Stimulated activated CD8-positive, alpha-beta memory T cell treated with anti-CD3 and anti-CD28 coated beads, Interleukin-4, amount 100 ng/mL, for 24 hours (primary cell): Measurements from ENCODE around the gene SYNPO.
A peak's percentile ranks its signal among the peaks of the same experiment; 100 is the strongest.

Experiments used
- DNase-seq: peaks from one replicate; pipeline ENCODE4 v3.0.0-alpha.2; 2020; ENCODE audit warnings: low read depth

The SYNPO gene

DNA sequence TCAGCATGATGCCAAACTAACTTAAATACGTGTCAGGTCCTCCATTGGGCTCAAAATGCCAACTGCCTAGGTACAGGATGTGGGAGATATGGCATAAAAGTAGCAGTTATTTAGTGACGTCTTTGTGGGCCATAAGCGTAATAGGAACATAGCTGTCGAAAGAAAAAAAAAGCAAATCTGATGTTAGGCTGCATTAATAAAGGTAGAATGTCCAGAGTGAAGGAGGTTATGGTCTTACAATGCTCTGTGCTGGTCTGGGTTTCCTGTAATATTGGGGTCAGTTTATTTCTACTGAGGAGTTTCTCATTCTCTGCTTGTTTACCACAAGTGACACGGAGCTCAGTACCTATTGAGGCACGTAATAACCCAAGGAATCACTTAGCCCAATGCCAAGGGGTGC, 33.4 kb upstream of the SYNPO start:
- DNase-seq: no peak

DNA sequence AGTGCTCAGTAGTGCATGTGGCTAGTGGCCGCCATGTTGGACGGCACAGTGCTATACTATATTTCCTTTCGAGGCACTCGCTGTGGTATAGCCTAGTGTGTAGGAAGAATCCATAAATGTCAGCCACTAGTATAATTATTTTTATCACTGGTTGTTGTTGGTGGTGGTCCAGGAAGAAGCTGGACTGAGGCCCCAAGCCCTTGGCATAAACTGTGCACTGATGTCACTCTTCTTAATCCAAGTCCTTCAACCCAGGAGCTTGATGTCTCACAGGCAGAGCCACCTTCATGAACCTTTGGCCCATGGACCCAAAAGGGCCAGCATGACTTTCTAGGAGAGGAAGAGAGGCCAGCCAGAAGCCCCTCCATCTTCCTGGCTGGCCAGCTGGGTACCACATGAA, 32.5 kb upstream of the SYNPO start:
- DNase-seq: no peak

DNA sequence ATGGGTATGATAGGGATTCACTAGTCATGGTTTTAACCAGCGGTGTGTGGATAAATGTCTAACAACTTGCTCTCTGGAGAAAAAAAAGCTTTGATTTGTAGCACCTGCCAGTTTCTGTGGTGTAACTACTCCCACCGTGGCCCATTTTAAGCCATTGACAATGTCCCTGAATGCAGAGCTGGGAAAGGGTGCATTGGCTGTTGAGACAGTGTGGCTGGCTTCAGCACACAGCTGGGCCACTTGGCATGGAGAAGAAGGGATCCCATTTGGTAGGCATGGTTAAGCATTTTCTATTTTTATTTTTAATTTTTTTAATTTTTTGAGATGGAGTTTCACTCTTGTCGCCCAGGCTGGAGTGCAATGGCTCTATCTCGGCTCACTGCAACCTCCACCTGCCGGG, 31.5 kb upstream of the SYNPO start:
- no peak for DNase-seq

DNA sequence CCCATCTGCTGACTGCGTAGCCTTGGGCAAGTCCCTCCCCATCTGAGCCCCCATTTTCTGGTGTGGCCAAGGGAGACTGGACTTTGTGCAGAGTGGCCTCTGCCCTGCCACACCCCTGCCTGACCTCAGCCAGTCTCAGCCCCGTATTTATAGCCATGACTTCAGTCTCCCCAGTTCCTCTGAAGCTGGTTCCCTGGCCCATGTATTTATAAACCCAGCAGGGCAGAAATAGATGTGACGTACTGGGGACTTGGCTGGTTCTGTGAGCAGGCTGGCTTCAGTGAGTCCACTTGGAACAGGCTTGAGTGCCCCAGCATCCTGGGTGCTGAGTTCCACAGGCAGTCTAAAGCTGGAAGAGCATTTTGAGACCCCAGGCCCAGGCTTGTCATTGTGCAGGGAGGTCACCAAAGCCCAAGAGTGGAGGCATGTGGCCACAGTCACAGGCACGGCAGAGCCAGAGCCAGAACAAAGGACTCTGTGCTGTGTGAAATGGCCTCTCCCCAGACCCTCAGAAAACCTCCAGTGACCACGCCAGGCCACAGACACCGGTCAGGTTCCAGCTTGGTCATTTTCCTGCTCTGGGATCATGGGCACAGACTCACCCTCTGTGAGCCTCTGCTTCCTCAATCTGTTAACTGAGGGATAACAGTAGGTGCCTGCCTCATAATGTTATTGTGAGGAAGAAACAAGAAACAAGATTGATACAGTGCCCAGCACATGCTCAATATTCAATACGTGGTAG, 30.4 kb upstream of the SYNPO start:
- DNase-seq: no peak

DNA sequence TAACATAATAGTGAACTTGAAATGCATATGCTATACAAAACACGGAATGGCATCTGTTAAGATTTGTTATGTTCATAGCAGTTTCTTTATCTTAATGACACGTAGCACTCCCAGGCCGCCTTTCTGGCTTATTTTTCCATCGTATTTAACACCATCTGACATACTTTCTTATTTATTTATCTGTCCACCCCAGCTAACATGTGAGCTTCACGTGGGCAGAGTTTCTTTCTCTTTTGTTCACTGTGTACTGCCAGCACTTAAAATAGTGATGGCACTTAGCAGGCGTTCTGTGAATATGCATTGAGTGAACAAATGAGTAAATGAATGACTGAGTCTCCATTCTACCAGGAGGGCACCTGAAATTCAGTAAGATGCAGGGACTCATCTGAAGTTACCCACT, 29.4 kb upstream of the SYNPO start:
- DNase-seq: no peak

DNA sequence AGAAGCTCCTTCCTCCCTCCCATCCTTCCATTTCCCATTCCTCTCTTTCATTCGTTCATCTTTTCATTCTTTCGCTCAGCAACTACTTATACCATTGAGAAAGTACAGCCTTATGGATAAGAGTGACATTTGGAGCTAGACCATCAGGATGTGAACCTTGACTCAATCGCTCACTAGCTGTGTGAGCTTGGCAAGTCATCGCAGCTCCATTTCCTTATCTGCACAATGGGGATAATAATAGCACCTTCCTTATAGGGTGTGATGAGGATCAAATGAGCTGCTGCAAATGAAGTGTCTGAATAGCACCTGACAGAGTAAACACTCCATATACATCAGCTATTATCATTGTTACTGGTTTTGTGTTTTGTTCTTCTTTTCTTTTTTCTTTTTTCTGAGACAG, 28.1 kb upstream of the SYNPO start:
- no peak for DNase-seq

DNA sequence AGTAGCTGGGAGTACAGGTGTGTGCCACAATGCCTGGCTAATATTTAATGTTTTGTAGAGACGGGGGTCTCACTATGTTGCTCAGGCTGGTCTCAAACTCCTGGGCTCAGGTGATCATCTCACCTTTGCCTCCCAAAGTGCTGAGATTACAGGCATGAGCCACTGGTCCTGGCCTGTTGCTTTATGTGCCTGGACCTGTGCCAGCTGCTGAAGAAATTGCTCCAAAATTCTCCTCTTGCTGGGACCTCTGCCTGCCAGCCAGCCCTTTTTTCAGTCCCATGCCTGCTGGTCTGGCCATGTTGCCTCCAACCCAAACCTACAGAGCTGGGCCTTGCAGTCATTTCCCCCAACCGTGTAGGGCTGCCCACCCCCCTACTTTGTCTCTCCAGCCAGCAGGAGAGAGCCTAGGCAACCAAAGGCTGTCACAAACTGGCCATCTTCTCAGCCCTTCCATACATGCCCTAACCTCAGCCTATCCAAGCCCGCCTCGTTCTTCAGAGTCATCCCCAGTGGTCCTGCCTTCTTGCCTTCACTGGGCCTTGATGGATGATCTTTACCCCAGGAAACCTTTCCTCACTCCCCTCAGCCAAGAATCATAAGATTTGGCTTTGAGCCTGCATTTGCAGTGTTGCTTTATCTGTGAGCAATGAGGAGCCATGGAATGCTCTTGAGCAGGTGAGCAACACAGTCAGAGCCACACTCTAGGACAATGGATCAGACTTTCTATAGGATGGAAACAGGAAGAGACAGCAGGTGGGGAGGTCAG, 27.4 kb upstream of the SYNPO start:
- DNase-seq: no peak

DNA sequence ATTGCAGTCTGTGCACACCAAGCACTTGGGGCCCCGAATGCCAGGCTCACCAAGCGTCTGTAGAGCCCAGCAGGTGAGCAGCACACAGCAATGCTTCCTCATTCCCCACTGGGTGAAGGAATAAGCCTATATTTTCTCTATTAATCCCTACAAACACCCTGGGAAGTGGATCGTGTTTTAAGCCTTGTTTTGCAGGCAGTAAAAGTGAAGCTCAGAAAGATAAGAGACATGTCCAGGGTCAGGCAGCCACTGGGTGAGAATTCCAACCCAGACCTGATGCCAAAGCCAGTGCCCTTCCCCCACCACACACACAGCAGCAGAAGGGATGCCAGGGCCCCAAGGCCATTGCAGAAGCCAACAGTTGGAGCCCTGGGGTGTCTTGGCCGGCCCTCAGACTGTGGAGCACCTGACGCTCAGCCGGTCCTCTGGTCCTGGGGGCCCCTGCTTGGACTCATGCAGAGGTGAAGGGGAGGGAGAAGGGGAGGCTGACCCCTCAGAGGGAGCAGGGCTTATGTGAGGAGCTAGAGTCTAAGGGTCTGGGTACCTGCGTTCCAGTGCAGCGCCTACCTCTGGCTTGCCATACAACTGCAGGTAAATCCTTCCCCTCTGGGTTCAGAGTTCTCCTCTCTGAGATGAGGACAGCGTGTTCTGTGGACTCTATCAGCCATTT, 26.3 kb upstream of the SYNPO start:
- no peak for DNase-seq

DNA sequence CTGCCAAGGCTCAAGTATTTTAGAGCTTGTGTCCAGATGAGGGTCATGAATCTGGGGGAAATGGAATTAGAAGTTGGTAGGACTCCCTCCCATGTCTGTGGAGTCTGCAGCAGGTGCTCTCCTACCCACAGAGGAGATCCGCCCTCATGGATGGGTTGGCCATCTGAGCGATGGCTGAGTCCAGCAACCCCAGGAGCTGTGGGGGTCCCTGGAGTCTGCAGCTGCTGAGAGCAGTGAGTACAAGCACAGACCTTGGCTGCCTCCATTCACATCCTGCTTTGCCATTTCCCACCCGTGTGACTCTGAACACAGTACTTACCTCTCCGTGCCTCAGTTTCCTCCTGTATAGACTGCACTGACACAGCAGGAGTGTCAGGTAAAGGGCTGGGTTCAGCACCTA, 25.8 kb upstream of the SYNPO start:
- no peak for DNase-seq

DNA sequence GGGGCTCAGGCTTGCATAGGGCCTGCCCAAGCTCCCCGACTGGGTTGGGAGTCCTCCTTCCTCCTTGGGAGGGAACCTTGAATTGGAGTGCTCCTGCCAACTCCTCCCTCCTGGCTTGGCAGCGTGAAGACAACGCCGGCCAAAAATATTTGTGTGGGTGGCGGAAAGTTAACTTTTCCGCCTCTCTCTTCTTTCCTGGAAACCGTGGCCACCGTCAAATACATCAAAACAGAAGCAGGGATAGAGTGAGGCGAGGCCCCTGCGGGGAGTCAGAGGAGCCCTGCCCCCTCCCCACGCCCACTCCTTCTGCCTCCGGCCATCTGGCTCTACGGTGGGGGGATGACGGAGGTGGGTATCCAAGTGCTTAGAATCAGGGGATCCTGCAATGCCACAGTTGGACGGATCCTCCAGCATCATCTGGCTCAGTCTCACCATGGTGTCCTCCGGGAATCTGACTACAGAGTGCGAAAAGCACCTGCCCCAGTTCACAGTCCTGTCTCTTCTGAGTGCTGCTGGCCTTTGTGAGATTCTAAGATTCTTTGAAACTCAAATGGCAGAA, 25.2 kb upstream of the SYNPO start:
- no peak for DNase-seq

DNA sequence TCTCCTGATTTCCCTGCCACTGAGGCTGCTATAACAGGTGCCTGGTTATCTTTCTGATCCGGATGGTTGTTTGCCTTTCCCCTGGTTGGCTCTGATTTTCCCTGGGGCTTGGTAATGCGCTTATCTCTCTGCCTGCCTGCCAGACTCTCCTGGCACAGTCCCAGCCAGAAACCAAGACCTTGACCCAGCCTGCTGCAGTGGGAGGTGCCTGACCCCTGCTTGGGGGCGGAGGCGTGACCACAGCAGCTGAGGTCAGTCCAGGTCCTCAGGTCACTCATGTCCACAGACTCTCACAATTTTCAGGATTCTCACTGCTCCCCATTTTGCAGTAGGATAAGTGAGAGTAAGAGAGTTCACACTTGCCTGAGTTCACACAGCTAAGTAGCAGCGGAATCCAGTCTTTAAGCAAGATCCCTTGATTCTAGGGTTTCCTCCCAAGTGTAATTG, 24.4 kb upstream of the SYNPO start:
- DNase-seq: no peak

DNA sequence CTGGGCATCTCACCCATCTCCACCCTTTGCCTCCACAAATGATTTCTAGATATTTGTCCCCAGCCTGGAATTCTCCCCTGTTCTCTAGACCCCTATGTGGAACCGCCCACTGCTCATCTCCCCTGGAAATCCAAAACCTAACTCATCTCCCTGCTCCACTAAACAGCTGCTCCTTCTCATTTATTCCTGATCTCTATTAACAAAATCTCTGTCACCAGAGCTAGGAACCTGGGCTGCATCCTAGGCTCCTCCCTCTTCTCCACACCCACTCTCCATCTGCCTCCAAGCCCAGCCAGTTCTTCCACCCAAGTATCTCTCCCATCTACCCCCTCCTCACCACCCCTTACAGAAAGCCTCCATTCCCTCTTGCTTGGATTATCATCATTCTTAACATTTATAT, 24.0 kb upstream of the SYNPO start:
- no peak for DNase-seq

DNA sequence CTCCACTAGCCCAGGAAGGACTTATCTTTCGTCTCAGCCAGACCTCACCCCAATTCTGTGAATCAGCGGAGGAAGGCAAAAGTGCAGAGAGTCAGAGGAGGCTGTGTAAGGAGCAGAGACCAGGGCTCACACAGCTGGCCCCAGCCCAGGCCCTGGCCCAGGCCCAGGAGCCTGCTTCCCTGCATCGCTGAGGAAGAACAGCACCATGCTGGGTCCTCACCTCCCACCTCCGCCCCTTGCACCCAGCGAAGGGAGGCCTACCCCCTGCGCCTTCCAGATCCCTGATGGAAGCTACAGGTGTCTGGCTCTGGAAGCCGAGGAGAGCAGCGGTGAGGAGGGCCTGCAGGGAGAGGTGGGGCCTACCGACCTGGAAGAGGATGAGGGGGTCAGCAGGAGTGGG, 22.3 kb upstream of the SYNPO start:
- no peak for DNase-seq

DNA sequence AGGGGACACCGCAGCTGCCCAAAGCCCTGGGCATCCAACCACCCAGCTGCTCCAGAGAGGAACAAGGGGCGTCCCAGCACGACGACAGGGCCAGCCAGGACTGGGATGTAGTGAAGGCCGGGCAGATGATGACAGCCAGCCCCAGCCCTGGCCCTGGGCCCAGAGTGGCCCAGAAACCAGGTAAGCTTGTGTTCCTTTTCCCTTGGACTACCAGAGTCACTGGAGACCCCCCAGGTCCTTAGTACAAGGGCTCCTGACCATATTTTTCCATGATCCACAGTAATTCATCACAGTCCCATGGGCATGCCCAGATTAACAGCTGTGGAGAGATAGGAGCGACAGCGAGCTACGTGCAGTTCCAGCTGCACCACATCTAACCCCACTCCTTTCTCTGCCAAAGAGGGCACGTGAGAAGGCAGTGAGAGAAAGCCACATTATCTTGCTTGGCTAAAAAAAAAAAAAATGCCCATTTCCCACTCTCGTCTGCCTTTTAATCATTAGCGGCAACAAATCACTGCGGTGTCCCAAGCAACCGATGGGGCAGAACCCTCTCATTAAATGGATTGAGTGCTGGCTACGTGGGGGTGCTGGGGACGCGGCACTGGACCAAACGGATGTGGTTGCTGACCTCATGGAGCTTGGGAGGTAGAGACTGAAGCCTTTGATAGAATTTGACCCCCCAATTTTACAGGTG, 21.7 kb upstream of the SYNPO start:
- DNase-seq: no peak

DNA sequence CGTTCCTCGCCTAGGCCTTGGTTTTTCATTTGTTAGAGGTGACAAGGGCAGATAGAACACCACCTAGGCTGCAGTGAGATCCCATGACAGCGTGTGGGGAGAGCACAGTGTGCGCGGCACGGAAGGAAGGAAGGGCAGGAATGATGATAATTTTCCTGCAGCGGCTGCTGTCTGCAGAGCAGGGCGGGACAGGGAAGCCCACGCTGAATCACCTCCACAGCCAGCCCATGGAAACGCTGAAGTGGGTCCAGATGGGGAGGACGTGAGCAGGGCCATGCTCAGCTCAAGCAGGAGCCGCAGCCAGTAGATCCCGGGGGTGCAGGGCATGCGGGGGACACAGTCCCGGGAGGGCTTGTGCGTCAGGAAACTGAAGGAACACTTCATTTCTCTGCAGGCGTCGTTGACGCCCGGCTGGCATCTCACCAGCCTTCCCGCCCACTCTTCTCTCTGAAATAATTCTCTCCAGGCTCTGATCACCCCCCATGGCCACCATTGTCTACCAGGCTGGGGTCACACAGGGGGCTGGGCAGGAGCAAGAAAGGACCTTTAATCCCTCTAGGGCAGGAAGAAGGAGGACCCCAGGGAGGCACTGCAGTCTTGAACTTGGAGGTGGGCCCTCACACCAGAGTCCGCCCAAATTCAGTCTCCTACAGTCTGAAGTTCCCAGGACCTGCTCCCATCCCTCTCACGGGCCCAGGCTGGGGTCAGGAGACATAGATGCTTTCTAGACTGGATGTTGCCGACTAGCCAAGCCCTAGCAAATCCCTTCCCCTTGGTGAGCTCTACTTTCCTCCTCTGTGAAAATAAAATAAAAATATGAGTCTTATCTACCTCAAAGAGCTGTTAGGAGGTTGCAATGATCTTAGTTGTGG, 20.9 kb upstream of the SYNPO start:
- no peak for DNase-seq

DNA sequence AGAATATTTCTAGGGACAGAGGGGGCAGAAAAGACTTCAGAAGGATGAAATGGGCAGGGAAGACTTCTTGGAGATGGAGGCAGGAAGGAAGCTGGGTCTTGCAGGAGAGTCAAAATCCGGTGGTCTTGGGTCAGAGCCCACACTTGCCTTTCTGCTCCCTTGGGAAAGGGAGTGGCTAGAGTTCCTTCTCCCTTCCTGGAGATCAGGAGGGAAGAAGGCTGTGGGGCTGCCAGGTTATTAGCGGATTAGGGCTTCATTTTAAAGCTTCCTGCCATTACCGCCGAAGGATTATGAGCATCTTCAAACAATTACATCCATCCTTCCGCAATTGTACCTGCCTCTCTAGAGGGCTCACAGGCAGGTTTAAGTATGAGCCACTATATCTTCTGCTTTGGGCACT, 19.2 kb upstream of the SYNPO start:
- DNase-seq: no peak

DNA sequence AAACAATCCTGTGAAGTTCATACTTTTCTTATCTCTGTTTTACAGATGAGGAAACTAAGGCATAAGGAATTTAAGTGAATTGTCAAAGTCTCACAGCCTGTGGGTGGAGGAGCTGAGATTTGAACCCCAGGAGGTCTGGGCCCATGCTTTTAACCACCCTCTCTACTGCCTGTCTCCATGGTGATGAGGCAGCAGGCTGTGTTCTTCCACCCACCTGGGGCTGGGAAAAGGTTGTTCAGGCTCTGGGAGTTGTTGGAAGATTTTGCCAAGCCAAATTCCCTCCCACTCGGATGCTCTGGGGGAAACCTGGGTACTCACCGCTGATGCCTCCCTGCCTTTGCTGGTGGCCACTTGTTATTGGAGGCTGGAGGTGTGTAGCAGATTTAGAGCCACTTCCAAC, 18.3 kb upstream of the SYNPO start:
- DNase-seq: no peak

DNA sequence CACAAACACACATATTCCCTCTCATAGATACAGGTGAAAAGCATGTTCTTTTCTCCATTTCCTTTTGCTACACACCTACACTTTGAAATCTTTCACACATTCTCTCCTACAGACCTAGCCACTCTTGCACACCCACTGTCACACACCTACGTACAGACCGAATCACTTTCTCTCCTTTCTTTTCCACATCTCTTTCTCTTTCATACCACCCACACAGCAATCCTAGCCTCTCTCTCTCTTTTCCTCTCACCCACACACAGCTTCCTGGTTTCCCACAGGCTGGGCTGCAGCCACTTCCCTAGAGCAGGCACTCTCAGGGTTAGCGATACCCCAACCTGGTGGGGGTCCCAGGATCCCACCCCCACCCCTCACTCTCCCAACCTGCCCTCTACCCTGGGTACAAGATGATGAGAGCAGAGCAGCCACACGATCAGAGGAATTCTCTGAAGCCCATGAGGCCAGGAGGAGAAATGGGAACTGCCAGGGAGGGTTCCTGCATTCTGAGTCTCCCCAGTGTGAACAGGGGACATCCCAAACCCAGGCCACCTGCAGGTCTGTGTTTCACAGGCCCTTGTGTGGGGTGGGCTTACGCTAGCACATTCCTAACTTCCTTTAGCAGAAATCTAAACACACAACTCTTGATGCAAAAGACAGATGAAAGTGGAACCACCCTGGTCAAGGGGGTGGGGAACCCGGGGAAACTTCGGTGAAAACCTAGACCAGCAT, 17.1 kb upstream of the SYNPO start:
- DNase-seq: no peak

DNA sequence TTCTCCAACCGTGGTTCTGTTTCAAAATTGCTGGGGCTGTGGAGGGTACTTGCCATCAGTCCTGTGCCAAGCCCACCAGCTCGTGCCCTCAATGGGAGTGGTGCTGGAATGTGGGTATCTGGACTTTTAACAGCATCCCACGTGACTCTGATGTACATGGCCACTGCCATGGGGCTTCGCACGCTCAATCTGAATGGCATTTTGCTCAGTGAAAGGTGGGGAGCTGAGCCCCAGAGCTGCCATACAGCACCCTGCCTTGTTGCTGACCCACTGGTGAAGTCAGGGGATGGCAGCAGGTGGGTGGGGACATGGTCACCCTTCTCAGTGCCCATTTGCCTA, 16.6 kb upstream of the SYNPO start:
- DNase-seq: no peak

DNA sequence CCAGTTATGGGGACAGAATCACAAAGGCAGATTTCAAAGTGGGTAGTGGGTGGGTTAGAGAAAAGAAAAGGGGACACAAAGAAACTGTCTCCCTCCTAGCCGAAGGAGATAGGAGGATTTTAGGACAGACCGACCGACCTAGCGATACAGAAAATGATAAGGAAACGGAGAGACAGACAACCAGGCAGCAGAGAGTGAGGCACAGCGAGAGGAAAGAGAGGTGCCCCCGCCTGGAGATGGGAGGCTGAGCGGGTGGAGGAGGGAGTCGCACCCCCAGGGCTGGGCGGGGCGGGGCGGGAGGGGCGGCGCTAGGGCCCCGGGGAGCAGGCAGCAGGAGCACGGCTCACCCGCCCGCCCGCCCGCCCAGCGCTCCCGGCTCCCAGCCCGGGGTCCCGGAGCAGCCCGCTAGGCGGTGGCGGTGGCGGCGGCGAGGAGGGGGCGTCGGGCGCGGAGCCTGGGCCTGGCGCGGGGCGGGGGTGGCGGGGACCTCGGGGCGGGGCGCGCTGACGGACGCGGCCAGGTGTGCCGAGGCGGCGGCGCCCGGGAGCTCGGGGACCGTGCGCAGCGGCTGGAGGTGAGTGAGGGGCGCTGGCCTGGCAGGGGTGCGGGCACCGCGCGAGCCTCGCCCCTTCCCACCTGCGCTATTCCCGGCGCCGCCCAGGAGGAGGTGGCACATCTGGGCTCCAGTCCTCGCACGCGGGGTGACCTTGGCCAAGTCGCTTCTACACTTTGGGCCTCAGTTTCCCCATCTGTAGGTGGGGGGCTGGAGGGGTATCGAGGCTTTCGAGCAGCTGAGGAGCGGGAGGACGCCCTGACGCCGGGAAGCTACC, 15.9 kb upstream of the SYNPO start:
- DNase-seq: peak; percentile 8
